HG03196 (cell line): ENCODE measurements around the gene EMC7.
A peak's percentile ranks its signal among the peaks of the same experiment; 100 is the strongest.
"Not testable (repeated sequence)": the region's sequence is repeated elsewhere in the genome, so short reads cannot be mapped to it uniquely, and the experiment has no call there.

ENCODE experiments used
- ATAC-seq: cut with Tn5 transposase; IDR thresholded peaks from one replicate; pipeline ENCODE4 v1.9.1; 2021; ENCODE audit not compliant: unreplicated experiment

EMC7 gene

GRCh38 chr15:34101366-34102174 lies at the start of gene EMC7, which contains the start of gene PGBD4:
EMC7 (minus strand) TSS chr15:34101862; CDS start chr15:34101839, 23 bp downstream.
PGBD4 (plus strand) TSS chr15:34102083; CDS start chr15:34102532, 449 bp downstream.
- ATAC-seq = peak; percentile 95

GRCh38 chr15:34147371-34148140 lies 45.9 kb upstream of the EMC7 start:
- ATAC-seq = no peak

- no peak for ATAC-seq
Observed at GRCh38 chr15:34133511-34133910, 31.8 kb upstream of the EMC7 start.

- ATAC-seq = no peak
Observed at GRCh38 chr15:34132881-34133280, 31.2 kb upstream of the EMC7 start.

GRCh38 chr15:34128898-34129297 lies 27.2 kb upstream of the EMC7 start:
- no peak for ATAC-seq

- no peak for ATAC-seq
Observed at GRCh38 chr15:34126522-34126921, 24.9 kb upstream of the EMC7 start.

GRCh38 chr15:34125945-34126344 lies 24.3 kb upstream of the EMC7 start:
- ATAC-seq = no peak

GRCh38 chr15:34124651-34125050 lies 23.0 kb upstream of the EMC7 start:
- no peak for ATAC-seq

GRCh38 chr15:34122771-34123183 lies 21.1 kb upstream of the EMC7 start:
- peak; percentile 55 for ATAC-seq

GRCh38 chr15:34121786-34122185 lies 20.1 kb upstream of the EMC7 start:
- ATAC-seq = not testable (repeated sequence)

GRCh38 chr15:34120420-34120819 lies 18.8 kb upstream of the EMC7 start:
- ATAC-seq = not testable (repeated sequence)

GRCh38 chr15:34119291-34119690 lies 17.6 kb upstream of the EMC7 start:
- no peak for ATAC-seq

GRCh38 chr15:34116620-34117019 lies 15.0 kb upstream of the EMC7 start:
- no peak for ATAC-seq

- no peak for ATAC-seq
Observed at GRCh38 chr15:34114739-34115138, 13.1 kb upstream of the EMC7 start.

- no peak for ATAC-seq
Observed at GRCh38 chr15:34114215-34114614, 12.6 kb upstream of the EMC7 start.

GRCh38 chr15:34111488-34111887 lies 9.8 kb upstream of the EMC7 start:
- no peak for ATAC-seq

GRCh38 chr15:34109797-34110663 lies 8.4 kb upstream of the EMC7 start:
- ATAC-seq = no peak

- ATAC-seq = no peak
Observed at GRCh38 chr15:34107315-34107714, 5.7 kb upstream of the EMC7 start.

GRCh38 chr15:34106423-34106822 lies 4.8 kb upstream of the EMC7 start:
- ATAC-seq = no peak

- peak; percentile 11 for ATAC-seq
Observed at GRCh38 chr15:34102175-34102925, 688 bp upstream of the EMC7 start.
